ENCODE data around the gene CDH13. TPM values are rescaled to one million over a fixed set of nuclear protein-coding genes. Genes with fewer than 3 reads are reported as not detected.

The CDH13 gene
- total RNA-seq, 1 donor from 2014 or later, result 20.9 TPM

GRCh38 chr16:83813823-83814658, 1187.3 kb downstream of the CDH13 start:
- Histone ChIP-seq H3K9me3 (ENCODE audit: control insufficient read depth in 3 of 3, low read length in 3 of 3) (no peaks in the 10 kb centered on the region), H3K27me3 (ENCODE audit: control insufficient read depth in 3 of 3, insufficient read depth in 3 of 3, low read length in 3 of 3) (no peaks in the 10 kb centered on the region), H3K27ac (ENCODE audit: low read depth, low read length) (no peak overlapping the region), H3K36me3 (ENCODE audit: control insufficient read depth in 3 of 3, insufficient read depth in 3 of 3, low read length in 3 of 3) (peaks cover 5 to 16% (median 8%) of the 10 kb centered on the region in 3 donors), H3K9ac (ENCODE audit: low read depth in 1 of 3, low read length in 3 of 3) (peak overlapping the region in 2 of 3 donors; percentile 23 to 33), H3K4me1 (ENCODE audit: control insufficient read depth in 3 of 3, insufficient read depth in 3 of 3, low read length in 3 of 3) (peaks cover 8 to 11% (median 10%) of the 10 kb centered on the region in 3 donors), H3K4me3 (ENCODE audit: low read length in 3 of 3) (peak overlapping the region in 2 of 3 donors; percentile 3 to 9)

DNA sequence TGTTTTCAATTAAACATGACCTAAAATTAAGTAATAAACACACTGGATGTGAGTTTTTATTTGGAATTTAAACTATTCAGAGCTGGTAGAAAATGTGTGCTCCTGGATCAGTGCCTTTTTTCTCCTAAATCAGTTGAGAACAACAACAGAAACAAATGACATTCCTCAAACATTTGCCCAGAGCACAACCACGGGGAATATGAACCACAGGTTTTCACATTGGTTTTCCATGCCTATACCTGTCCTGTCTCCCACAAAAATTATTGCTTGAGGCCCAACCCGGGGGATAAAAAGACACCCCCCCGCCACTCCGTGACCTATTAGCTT, 1187.9 kb downstream of the CDH13 start:
- H3K4me1 ChIP-seq (ENCODE audit: control insufficient read depth in 3 of 3, insufficient read depth in 3 of 3, low read length in 3 of 3), result peaks cover 6 to 9% (median 9%) of the 10 kb centered on the region in 3 donors
- H3K27ac ChIP-seq (ENCODE audit: low read depth, low read length), result no peak overlapping the region
- H3K9ac ChIP-seq (ENCODE audit: low read depth in 1 of 3, low read length in 3 of 3), result peak overlapping the region in 1 of 3 donors; percentile 33
- H3K27me3 ChIP-seq (ENCODE audit: control insufficient read depth in 3 of 3, insufficient read depth in 3 of 3, low read length in 3 of 3), result no peaks in the 10 kb centered on the region
- peaks cover 5 to 16% (median 7%) of the 10 kb centered on the region in 3 donors for H3K36me3 ChIP-seq (ENCODE audit: control insufficient read depth in 3 of 3, insufficient read depth in 3 of 3, low read length in 3 of 3)
- H3K9me3 ChIP-seq (ENCODE audit: control insufficient read depth in 3 of 3, low read length in 3 of 3), result no peaks in the 10 kb centered on the region
- peak overlapping the region in 1 of 3 donors; percentile 9 for H3K4me3 ChIP-seq (ENCODE audit: low read length in 3 of 3)

- no peak overlapping the region for H3K9ac ChIP-seq (ENCODE audit: low read depth in 1 of 3, low read length in 3 of 3)
- H3K4me1 ChIP-seq (ENCODE audit: control insufficient read depth in 3 of 3, insufficient read depth in 3 of 3, low read length in 3 of 3), result peaks cover 6 to 9% (median 9%) of the 10 kb centered on the region in 3 donors
- no peak overlapping the region for H3K27ac ChIP-seq (ENCODE audit: low read depth, low read length)
- H3K9me3 ChIP-seq (ENCODE audit: control insufficient read depth in 3 of 3, low read length in 3 of 3), result no peaks in the 10 kb centered on the region
- no peak overlapping the region for H3K4me3 ChIP-seq (ENCODE audit: low read length in 3 of 3)
- no peaks in the 10 kb centered on the region for H3K27me3 ChIP-seq (ENCODE audit: control insufficient read depth in 3 of 3, insufficient read depth in 3 of 3, low read length in 3 of 3)
- H3K36me3 ChIP-seq (ENCODE audit: control insufficient read depth in 3 of 3, insufficient read depth in 3 of 3, low read length in 3 of 3), result peaks cover 5 to 9% (median 5%) of the 10 kb centered on the region in 3 donors
These were observed 1190.3 kb downstream of the CDH13 start for GRCh38 chr16:83817022-83817421.

- Histone ChIP-seq H3K27ac (ENCODE audit: low read depth, low read length) (no peak overlapping the region), H3K9me3 (ENCODE audit: control insufficient read depth in 3 of 3, low read length in 3 of 3) (no peaks in the 10 kb centered on the region), H3K9ac (ENCODE audit: low read depth in 1 of 3, low read length in 3 of 3) (no peak overlapping the region), H3K4me1 (ENCODE audit: control insufficient read depth in 3 of 3, insufficient read depth in 3 of 3, low read length in 3 of 3) (peaks cover 6 to 9% (median 9%) of the 10 kb centered on the region in 3 donors), H3K27me3 (ENCODE audit: control insufficient read depth in 3 of 3, insufficient read depth in 3 of 3, low read length in 3 of 3) (no peaks in the 10 kb centered on the region), H3K4me3 (ENCODE audit: low read length in 3 of 3) (no peak overlapping the region), H3K36me3 (ENCODE audit: control insufficient read depth in 3 of 3, insufficient read depth in 3 of 3, low read length in 3 of 3) (peaks cover 0 to 1% (median 0%) of the 10 kb centered on the region in 3 donors)
These were observed 1191.5 kb downstream of the CDH13 start for GRCh38 chr16:83818276-83818675.

DNA sequence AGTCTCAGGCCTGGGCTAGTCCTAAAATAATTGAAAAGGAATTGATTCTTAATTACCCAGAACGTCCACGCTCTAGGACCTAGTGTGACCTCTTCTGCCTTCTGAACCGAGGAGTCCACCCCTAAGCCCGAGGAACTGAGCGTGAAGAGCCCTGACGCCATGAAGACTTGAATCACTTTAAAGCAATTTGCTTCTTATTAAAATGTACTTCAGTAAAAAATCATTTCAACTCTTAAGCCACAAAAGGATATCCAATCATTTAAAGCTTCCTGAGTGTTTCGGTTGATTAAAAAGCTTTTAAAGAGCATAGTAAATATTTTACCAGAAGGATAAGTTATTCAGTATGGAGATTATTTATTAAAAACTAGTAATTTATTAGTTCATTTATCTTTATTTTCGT, 1192.6 kb downstream of the CDH13 start:
- no peak overlapping the region for H3K4me3 ChIP-seq (ENCODE audit: low read length in 3 of 3)
- H3K4me1 ChIP-seq (ENCODE audit: control insufficient read depth in 3 of 3, insufficient read depth in 3 of 3, low read length in 3 of 3), result peaks cover 1 to 5% (median 2%) of the 10 kb centered on the region in 3 donors
- H3K27ac ChIP-seq (ENCODE audit: low read depth, low read length), result no peak overlapping the region
- H3K9ac ChIP-seq (ENCODE audit: low read depth in 1 of 3, low read length in 3 of 3), result no peak overlapping the region
- H3K27me3 ChIP-seq (ENCODE audit: control insufficient read depth in 3 of 3, insufficient read depth in 3 of 3, low read length in 3 of 3), result no peaks in the 10 kb centered on the region
- H3K36me3 ChIP-seq (ENCODE audit: control insufficient read depth in 3 of 3, insufficient read depth in 3 of 3, low read length in 3 of 3), result no peaks in the 10 kb centered on the region
- H3K9me3 ChIP-seq (ENCODE audit: control insufficient read depth in 3 of 3, low read length in 3 of 3), result no peaks in the 10 kb centered on the region

DNA sequence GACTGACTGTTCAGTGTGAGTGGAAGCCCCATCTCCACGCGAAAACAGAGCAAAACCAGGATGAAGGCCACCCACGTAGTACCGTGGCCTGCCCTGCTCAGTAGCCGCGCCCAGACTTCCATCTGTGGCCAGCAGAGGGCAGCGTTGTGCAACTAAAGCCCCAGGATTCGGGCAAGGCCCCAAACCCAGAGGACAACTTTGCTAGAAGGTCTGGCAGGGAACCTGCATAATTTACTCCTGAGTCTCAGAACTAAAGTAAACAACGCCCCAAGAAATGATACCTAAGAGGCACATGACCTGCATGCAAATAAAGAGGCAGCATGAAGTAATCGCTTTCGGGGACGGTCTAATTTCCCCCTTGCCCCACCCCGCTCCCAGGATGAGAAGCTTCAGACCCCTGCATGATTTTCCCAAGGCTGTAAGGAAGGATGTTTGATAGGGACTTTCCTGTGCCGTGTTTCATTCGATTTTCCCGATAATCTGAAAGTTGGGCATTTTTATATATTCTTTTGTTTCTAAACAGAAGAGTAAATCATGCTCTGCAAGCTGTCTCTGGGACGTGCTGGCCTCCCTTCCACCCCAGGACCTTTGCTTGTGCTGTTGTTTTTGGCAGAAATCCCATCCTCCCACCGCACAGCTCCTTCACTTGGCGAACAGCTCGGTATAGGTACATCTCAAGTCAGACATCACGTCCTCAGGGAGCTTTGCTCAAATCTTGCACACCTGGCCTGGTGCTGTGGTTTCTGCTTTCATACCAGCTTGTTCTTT, 1199.6 kb downstream of the CDH13 start:
- Histone ChIP-seq H3K9ac (ENCODE audit: low read depth in 1 of 3, low read length in 3 of 3) (peak overlapping the region; percentile 35 to 55 (median 54)), H3K4me3 (ENCODE audit: low read length in 3 of 3) (no peak overlapping the region), H3K27ac (ENCODE audit: low read depth, low read length) (no peak overlapping the region), H3K27me3 (ENCODE audit: control insufficient read depth in 3 of 3, insufficient read depth in 3 of 3, low read length in 3 of 3) (no peaks in the 10 kb centered on the region), H3K9me3 (ENCODE audit: control insufficient read depth in 3 of 3, low read length in 3 of 3) (no peaks in the 10 kb centered on the region), H3K4me1 (ENCODE audit: control insufficient read depth in 3 of 3, insufficient read depth in 3 of 3, low read length in 3 of 3) (peaks cover 2 to 9% (median 7%) of the 10 kb centered on the region in 3 donors), H3K36me3 (ENCODE audit: control insufficient read depth in 3 of 3, insufficient read depth in 3 of 3, low read length in 3 of 3) (no peaks in the 10 kb centered on the region)

GRCh38 chr16:83830091-83830768, 1203.5 kb downstream of the CDH13 start:
- no peak overlapping the region for H3K4me3 ChIP-seq (ENCODE audit: low read length in 3 of 3)
- no peaks in the 10 kb centered on the region for H3K36me3 ChIP-seq (ENCODE audit: control insufficient read depth in 3 of 3, insufficient read depth in 3 of 3, low read length in 3 of 3)
- H3K27ac ChIP-seq (ENCODE audit: low read depth, low read length), result no peak overlapping the region
- H3K4me1 ChIP-seq (ENCODE audit: control insufficient read depth in 3 of 3, insufficient read depth in 3 of 3, low read length in 3 of 3), result peaks cover 2 to 9% (median 7%) of the 10 kb centered on the region in 3 donors
- no peaks in the 10 kb centered on the region for H3K27me3 ChIP-seq (ENCODE audit: control insufficient read depth in 3 of 3, insufficient read depth in 3 of 3, low read length in 3 of 3)
- no peak overlapping the region for H3K9ac ChIP-seq (ENCODE audit: low read depth in 1 of 3, low read length in 3 of 3)
- no peaks in the 10 kb centered on the region for H3K9me3 ChIP-seq (ENCODE audit: control insufficient read depth in 3 of 3, low read length in 3 of 3)

DNA sequence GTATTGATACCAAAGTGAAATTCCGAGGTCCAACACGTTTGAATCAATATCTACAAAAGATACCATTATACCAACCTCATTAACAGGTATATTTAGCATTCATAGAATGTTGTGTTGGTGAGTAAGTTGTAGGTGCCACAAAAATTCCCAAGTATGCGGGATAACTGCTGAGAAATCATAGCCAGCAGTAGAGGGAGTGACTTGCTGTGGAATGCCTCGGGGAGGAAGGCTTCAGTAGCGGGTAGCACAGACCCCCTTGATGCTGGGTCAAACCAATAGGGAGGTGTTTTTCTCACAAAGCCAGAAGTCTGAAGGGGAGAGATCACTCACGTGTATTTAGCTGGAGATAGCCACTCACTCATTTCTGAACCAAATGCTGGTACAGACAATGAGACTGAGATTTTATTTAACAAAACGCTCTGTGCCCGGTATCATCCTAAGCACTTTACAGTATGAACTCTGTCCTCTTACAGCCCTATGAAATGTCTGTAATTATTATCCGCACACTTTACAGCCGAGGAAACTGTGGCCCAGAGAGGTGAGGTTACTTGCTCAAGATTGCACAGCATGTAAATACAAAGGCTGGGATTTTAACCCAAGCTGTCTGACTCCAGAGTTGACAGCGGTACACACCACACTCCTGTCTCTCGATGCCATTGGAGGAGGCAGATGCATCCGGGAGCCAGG, 1204.1 kb downstream of the CDH13 start:
- Histone ChIP-seq H3K9ac (ENCODE audit: low read depth in 1 of 3, low read length in 3 of 3) (no peak overlapping the region), H3K27ac (ENCODE audit: low read depth, low read length) (no peak overlapping the region), H3K4me3 (ENCODE audit: low read length in 3 of 3) (no peak overlapping the region), H3K9me3 (ENCODE audit: control insufficient read depth in 3 of 3, low read length in 3 of 3) (no peaks in the 10 kb centered on the region), H3K27me3 (ENCODE audit: control insufficient read depth in 3 of 3, insufficient read depth in 3 of 3, low read length in 3 of 3) (no peaks in the 10 kb centered on the region), H3K36me3 (ENCODE audit: control insufficient read depth in 3 of 3, insufficient read depth in 3 of 3, low read length in 3 of 3) (no peaks in the 10 kb centered on the region), H3K4me1 (ENCODE audit: control insufficient read depth in 3 of 3, insufficient read depth in 3 of 3, low read length in 3 of 3) (peaks cover 2 to 7% (median 5%) of the 10 kb centered on the region in 3 donors)

DNA sequence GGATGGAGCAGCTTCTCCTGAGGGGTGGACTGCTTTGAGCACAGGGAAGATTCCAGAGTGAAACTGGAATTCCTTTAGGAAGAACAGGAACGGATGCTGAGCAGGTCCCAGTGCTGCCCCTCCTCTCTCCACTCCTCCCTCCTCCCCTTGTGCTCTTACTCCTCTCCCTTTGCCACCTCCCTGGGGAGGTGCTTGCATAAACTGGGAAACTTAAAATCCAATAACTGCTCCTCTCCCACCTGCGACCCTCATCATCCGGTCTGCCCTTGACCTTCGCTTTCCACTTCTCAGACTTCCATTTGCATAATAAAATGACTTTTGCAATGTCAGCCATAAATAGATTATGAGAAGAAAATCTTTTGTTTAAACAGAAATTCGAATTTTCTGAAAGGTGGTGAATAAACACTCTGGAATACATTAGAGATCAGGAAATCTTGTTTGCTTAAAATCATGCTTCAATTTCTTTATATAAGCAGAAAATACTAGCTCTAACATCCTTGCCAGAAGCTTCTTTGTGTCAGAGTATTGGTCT, 1204.8 kb downstream of the CDH13 start:
- no peaks in the 10 kb centered on the region for H3K9me3 ChIP-seq (ENCODE audit: control insufficient read depth in 3 of 3, low read length in 3 of 3)
- H3K9ac ChIP-seq (ENCODE audit: low read depth in 1 of 3, low read length in 3 of 3), result no peak overlapping the region
- H3K27ac ChIP-seq (ENCODE audit: low read depth, low read length), result no peak overlapping the region
- no peak overlapping the region for H3K4me3 ChIP-seq (ENCODE audit: low read length in 3 of 3)
- peaks cover 0 to 2% (median 1%) of the 10 kb centered on the region in 3 donors for H3K4me1 ChIP-seq (ENCODE audit: control insufficient read depth in 3 of 3, insufficient read depth in 3 of 3, low read length in 3 of 3)
- no peaks in the 10 kb centered on the region for H3K36me3 ChIP-seq (ENCODE audit: control insufficient read depth in 3 of 3, insufficient read depth in 3 of 3, low read length in 3 of 3)
- no peaks in the 10 kb centered on the region for H3K27me3 ChIP-seq (ENCODE audit: control insufficient read depth in 3 of 3, insufficient read depth in 3 of 3, low read length in 3 of 3)

Data from skeletal muscle tissue (tissue), 4 donors.